ENCODE data around the gene PSPN. TPM values are rescaled to one million over a fixed set of nuclear protein-coding genes. Genes with fewer than 3 reads are reported as not detected.
A peak's percentile ranks its signal among the peaks of the same experiment; 100 is the strongest.

PSPN gene
- polyA plus RNA-seq (2011; rRNA removed) (0.41 and 0.57 TPM in 2 replicates), polyA minus RNA-seq (2011; rRNA and poly(A)+ RNA removed) (0.97 and 1.1 TPM in 2 replicates)

GRCh38 chr19:6375411-6376010 lies at the start of gene PSPN:
Gene PSPN (minus strand): TSS chr19:6375933. CDS start chr19:6375849, 84 bp downstream.
- POLR2A ChIA-PET = no interaction called here
- Histone ChIP-seq H3K9me3 (ENCODE audit: control insufficient read depth, insufficient read depth, low read length) (peaks cover 10% of the 10 kb centered on the region; the same call in 1 of the 2 replicates), H3K27me3 (ENCODE audit: control insufficient read depth, insufficient read depth, low read length) (no peaks in the 10 kb centered on the region), H3K4me3 (ENCODE audit: low read depth, low read length) (no peak within 1 kb of the TSS), H3K27ac (ENCODE audit: low read depth, low read length) (no peak within 1 kb of the TSS)
- TF ChIP-seq, protein P1, sequence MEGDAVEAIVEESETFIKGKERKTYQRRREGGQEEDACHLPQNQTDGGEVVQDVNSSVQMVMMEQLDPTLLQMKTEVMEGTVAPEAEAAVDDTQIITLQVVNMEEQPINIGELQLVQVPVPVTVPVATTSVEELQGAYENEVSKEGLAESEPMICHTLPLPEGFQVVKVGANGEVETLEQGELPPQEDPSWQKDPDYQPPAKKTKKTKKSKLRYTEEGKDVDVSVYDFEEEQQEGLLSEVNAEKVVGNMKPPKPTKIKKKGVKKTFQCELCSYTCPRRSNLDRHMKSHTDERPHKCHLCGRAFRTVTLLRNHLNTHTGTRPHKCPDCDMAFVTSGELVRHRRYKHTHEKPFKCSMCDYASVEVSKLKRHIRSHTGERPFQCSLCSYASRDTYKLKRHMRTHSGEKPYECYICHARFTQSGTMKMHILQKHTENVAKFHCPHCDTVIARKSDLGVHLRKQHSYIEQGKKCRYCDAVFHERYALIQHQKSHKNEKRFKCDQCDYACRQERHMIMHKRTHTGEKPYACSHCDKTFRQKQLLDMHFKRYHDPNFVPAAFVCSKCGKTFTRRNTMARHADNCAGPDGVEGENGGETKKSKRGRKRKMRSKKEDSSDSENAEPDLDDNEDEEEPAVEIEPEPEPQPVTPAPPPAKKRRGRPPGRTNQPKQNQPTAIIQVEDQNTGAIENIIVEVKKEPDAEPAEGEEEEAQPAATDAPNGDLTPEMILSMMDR (IDR thresholded peaks at IDR 0.05; ENCODE audit: low read depth, low read length) = no peak
- DNase-seq (ENCODE audit: low read depth, low spot score) = no peak
- CTCF ChIA-PET = no interaction called here

- Histone ChIP-seq H3K27me3 (ENCODE audit: control insufficient read depth, insufficient read depth, low read length) (peaks cover 3% of the 10 kb centered on the region), H3K27ac (ENCODE audit: low read depth, low read length) (peak overlapping the region; percentile 90), H3K4me3 (ENCODE audit: low read depth, low read length) (no peak overlapping the region), H3K9me3 (ENCODE audit: control insufficient read depth, insufficient read depth, low read length) (peaks cover 11% of the 10 kb centered on the region)
- POLR2A ChIA-PET = interaction anchor here (0.6 to 1.7 kb wide), 7 partner anchors 13 to 1999 kb away, joined by 3 to 15 read pairs (median 5); partner anchors contain the start of genes ALKBH7 and GTF2F1
- TF ChIP-seq, protein P1 (IDR thresholded peaks at IDR 0.05; ENCODE audit: low read depth, low read length) = no peak
- peak; percentile 100 for DNase-seq (ENCODE audit: low read depth, low spot score)
- CTCF ChIA-PET = no interaction called here
Measured at GRCh38 chr19:6424939-6425731, 49.4 kb upstream of the PSPN start.

DNA sequence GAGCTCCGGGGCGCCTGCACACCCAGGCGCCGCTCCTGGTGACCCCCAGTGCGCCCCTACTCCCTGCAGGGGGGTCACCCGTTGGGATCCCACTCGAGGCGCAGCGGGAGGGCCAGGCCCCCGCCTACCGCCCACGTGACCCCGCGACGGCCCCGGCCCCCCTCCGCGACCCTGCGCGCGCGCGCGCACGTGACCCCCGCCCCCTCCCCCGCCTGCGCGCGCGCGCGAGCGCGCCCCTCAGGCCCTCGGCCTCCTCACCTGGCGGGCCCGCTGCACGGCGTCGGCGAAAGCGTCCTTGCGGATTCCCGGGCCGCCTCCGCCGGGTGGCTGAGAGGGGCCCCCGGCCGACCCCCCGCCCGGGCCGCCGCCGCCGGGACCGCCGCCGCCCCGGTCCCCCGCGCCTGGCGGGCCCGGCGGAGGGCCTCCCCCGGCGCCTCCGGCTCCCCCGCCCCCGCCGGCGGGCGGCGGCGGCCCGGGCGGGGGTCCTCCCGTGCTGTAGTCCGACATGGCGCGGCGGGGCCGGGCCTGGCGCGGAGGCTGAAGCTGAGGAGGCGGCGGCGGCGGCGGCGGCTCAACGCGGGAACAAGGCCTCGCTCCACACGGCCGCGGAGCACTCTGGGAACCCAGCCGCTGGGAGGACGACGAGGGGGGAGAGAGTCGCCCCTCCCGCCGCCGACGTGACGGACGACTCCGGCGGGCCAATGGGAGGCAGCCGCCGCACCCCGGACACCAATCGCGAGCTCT lies 48.6 kb upstream of the PSPN start, which contains the start of gene KHSRP:
TSS of gene KHSRP (minus strand) at position 617 of the 744 bp plus-strand sequence. CDS start at position 507, 110 bp downstream.
- ChIA-PET CTCF (no interaction called here), POLR2A (interaction anchor here (0.6 to 1.7 kb wide), 7 partner anchors 12 to 787 kb away, joined by 3 to 15 read pairs (median 5); partner anchors contain the start of genes ALKBH7 and GTF2F1)
- no peaks in the 10 kb centered on the region for H3K27me3 ChIP-seq (ENCODE audit: control insufficient read depth, insufficient read depth, low read length)
- no peak for DNase-seq (ENCODE audit: low read depth, low spot score)
- TF ChIP-seq, protein P1 (IDR thresholded peaks at IDR 0.05; ENCODE audit: low read depth, low read length) = no peak
- peak within 1 kb of the TSS; percentile 96 for H3K4me3 ChIP-seq (ENCODE audit: low read depth, low read length)
- H3K9me3 ChIP-seq (ENCODE audit: control insufficient read depth, insufficient read depth, low read length) = peaks cover 11% of the 10 kb centered on the region
- H3K27ac ChIP-seq (ENCODE audit: low read depth, low read length) = peak within 1 kb of the TSS; percentile 90

DNA sequence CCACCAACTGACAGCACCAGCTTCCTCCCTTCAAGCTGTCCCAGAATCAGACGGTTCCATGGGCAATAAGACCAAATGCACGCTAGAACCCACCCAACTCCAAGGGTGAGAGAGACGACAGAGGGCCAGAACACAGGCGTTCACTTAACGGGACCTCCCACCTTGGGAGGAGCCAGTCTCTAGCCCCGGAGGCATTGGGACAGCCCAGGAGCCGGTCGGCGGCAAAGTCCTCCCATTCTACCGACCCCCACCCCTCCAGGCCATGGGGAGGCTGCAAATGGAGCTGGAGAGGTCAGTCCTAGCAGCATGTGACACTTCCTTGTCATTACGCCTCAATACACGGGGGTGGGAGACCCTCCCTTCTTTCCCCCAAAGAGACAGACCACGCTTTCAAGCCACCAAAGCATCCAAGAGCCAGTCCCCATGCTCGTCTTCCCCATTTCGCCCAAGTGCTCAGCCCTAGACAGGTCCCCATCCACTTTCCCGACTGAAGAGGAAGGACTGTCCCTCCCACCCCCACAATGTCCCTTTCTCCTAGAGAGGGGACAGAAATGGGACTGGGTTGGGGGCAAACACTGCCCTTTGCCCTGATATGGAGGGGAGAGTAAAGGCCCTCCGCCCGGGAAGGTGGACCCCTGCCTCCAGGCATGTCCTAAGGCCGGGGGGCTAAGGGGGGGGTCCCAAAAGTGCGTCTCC lies 47.9 kb upstream of the PSPN start:
- Histone ChIP-seq H3K9me3 (ENCODE audit: control insufficient read depth, insufficient read depth, low read length) (peaks cover 11% of the 10 kb centered on the region), H3K4me3 (ENCODE audit: low read depth, low read length) (peak overlapping the region; percentile 96), H3K27me3 (ENCODE audit: control insufficient read depth, insufficient read depth, low read length) (no peaks in the 10 kb centered on the region), H3K27ac (ENCODE audit: low read depth, low read length) (peak overlapping the region; percentile 47)
- no peak for DNase-seq (ENCODE audit: low read depth, low spot score)
- ChIA-PET POLR2A (interaction anchor here (0.6 kb wide), 1 partner anchor 787 kb away, joined by 3 read pairs; no protein-coding TSS in a partner anchor), CTCF (interaction anchor here (0.6 kb wide), 1 partner anchor 159 kb away, joined by 3 read pairs; no protein-coding TSS in a partner anchor)
- TF ChIP-seq, protein P1 (IDR thresholded peaks at IDR 0.05; ENCODE audit: low read depth, low read length) = no peak

All from AG04450 (cell line).